ENCODE data around the gene CNTNAP2. TPM values are rescaled to one million over a fixed set of nuclear protein-coding genes. Genes with fewer than 3 reads are reported as not detected.

Gene CNTNAP2
- total RNA-seq, 1 experiment from 2014 or later, result 0.03 TPM

- ChIA-PET CTCF (no interaction called here), POLR2A (no interaction called here)
- Histone ChIP-seq H3K4me1 (ENCODE audit: control insufficient read depth, insufficient read depth, low read length) (no peaks in the 10 kb centered on the region), H3K27ac (ENCODE audit: low read length) (no peak overlapping the region), H3K4me3 (ENCODE audit: low read depth in 2 of 2, low read length in 2 of 2) (no peak overlapping the region), H3K9me3 (ENCODE audit: control insufficient read depth, insufficient read depth, low read depth, low read length) (no peaks in the 10 kb centered on the region), H3K27me3 (ENCODE audit: control insufficient read depth, insufficient read depth, low read length) (no peaks in the 10 kb centered on the region), H3K36me3 (ENCODE audit: control insufficient read depth, insufficient read depth, low read length) (no peaks in the 10 kb centered on the region)
- in situ Hi-C loops (cut with HindIII; ENCODE audit: low pct_unique_long_range_greater_than_20kb, low sequenced_read_pairs), result no loop called here
- TF ChIP-seq SIN3A (IDR thresholded peaks at IDR 0.05; ENCODE audit: borderline replicate concordance, insufficient read depth, low read depth, low read length), result no peak
- no peak for TF ChIP-seq REST (IDR thresholded peaks at IDR 0.05; ENCODE audit: insufficient read depth in 1 of 2, low read depth in 2 of 2, low read length in 1 of 2)
- TF ChIP-seq POLR2AphosphoS5 (IDR thresholded peaks at IDR 0.05; ENCODE audit: low read depth, low read length), result no peak
- no peak for TF ChIP-seq CTCF (IDR thresholded peaks at IDR 0.05)
- TF ChIP-seq TCF7L2 (IDR thresholded peaks at IDR 0.05; ENCODE audit: low read depth, low read length), result no peak
- BruUV-seq (replicated peaks), result no TSS peak
- no peak for DNase-seq (ENCODE audit: low read depth, low spot score)
- no peak for ATAC-seq
- intact Hi-C loops (cut with micrococcal nuclease; ENCODE audit: unreplicated experiment), result no loop called here
Measured at GRCh38 chr7:146636581-146636980, 520.0 kb downstream of the CNTNAP2 start.

GRCh38 chr7:146639291-146639690 lies 522.7 kb downstream of the CNTNAP2 start:
- no peaks in the 10 kb centered on the region for H3K9me3 ChIP-seq (ENCODE audit: control insufficient read depth, insufficient read depth, low read depth, low read length)
- ATAC-seq, result no peak
- no peak overlapping the region for H3K27ac ChIP-seq (ENCODE audit: low read length)
- BruUV-seq (replicated peaks), result no TSS peak
- ChIA-PET CTCF (no interaction called here), POLR2A (no interaction called here)
- no peak for DNase-seq (ENCODE audit: low read depth, low spot score)
- TF ChIP-seq CTCF (IDR thresholded peaks at IDR 0.05), result no peak
- TF ChIP-seq SIN3A (IDR thresholded peaks at IDR 0.05; ENCODE audit: borderline replicate concordance, insufficient read depth, low read depth, low read length), result no peak
- TF ChIP-seq REST (IDR thresholded peaks at IDR 0.05; ENCODE audit: insufficient read depth in 1 of 2, low read depth in 2 of 2, low read length in 1 of 2), result no peak
- TF ChIP-seq TCF7L2 (IDR thresholded peaks at IDR 0.05; ENCODE audit: low read depth, low read length), result no peak
- no peak for TF ChIP-seq POLR2AphosphoS5 (IDR thresholded peaks at IDR 0.05; ENCODE audit: low read depth, low read length)
- H3K4me1 ChIP-seq (ENCODE audit: control insufficient read depth, insufficient read depth, low read length), result no peaks in the 10 kb centered on the region
- no peaks in the 10 kb centered on the region for H3K36me3 ChIP-seq (ENCODE audit: control insufficient read depth, insufficient read depth, low read length)
- in situ Hi-C loops (cut with HindIII; ENCODE audit: low pct_unique_long_range_greater_than_20kb, low sequenced_read_pairs) (no loop called here), intact Hi-C loops (cut with micrococcal nuclease; ENCODE audit: unreplicated experiment) (no loop called here)
- no peaks in the 10 kb centered on the region for H3K27me3 ChIP-seq (ENCODE audit: control insufficient read depth, insufficient read depth, low read length)
- H3K4me3 ChIP-seq (ENCODE audit: low read depth in 2 of 2, low read length in 2 of 2), result no peak overlapping the region
